Progenitor cell of endocrine pancreas (in vitro differentiated cells): ENCODE data around the gene ADAM19. TPM values are rescaled to one million over a fixed set of nuclear protein-coding genes. Genes with fewer than 3 reads are reported as not detected.

Source experiments
- DNase-seq: peaks from one replicate; pipeline ENCODE4 v3.0.0; 2021; ENCODE audit warnings: low spot score; ENCODE audit not compliant: unreplicated experiment
- H3K27ac Mint-ChIP-seq: 2 replicates; pipeline ENCODE4 v1.8.0; 2021; ENCODE audit warnings: mild to moderate bottlenecking, moderate library complexity, mixed read lengths
- H3K27me3 Mint-ChIP-seq: 2 replicates; pipeline ENCODE4 v1.8.0; 2021; ENCODE audit warnings: mixed read lengths
- H3K36me3 Mint-ChIP-seq: 2 replicates; pipeline ENCODE4 v1.8.0; 2022; ENCODE audit warnings: mixed read lengths; ENCODE audit not compliant: insufficient read depth
- H3K4me1 Mint-ChIP-seq: 2 replicates; pipeline ENCODE4 v1.8.0; 2021; ENCODE audit warnings: low read depth, mixed read lengths
- H3K4me3 Mint-ChIP-seq: 2 replicates; pipeline ENCODE4 v1.8.0; 2021; ENCODE audit warnings: low read depth, mild to moderate bottlenecking, moderate library complexity, mixed read lengths
- H3K9me3 Mint-ChIP-seq: 2 replicates; pipeline ENCODE4 v1.8.0; 2021; ENCODE audit warnings: low read depth, mixed read lengths
- total RNA-seq: library from RNA; stranded (reverse); gene quantifications from 2 replicates; pipeline ENCODE4 v1.2.1, GENCODE V29; 2021
- TF ChIP-seq, protein P1 (sequence below): fragments of 200-600 bp; sonication (generic); IDR thresholded peaks from one replicate; pipeline ENCODE4 v1.5.0; 2021; ENCODE audit warnings: antibody characterized with exemption, mild to moderate bottlenecking; ENCODE audit not compliant: unreplicated experiment

The ADAM19 gene
- total RNA-seq, 1 donor from 2014 or later = 13.4 TPM

DNA sequence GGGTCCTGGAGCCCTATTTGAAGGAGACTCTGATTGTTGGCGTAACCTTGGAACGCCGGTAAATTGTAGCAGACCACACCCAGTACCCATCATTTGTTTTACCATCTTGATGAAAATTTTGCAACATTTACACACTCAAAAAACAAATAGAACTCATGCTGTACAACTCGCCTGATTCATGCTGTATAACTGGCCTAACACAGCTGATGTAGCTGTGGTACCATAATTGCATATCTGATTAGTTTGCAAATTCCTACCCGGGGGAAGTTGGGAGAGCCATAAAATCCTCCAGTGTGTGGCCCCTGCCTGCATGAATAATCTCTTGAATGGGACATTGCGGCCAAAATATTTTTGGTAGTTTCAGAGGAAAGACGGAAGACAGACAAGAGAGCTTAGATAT, 105.9 kb downstream of the ADAM19 start:
- no peak for DNase-seq
- H3K4me3 Mint-ChIP-seq = no peak overlapping the region
- H3K4me1 Mint-ChIP-seq = no peaks in the 10 kb centered on the region
- no peaks in the 10 kb centered on the region for H3K9me3 Mint-ChIP-seq
- H3K27me3 Mint-ChIP-seq = peaks cover 11% of the 10 kb centered on the region
- H3K27ac Mint-ChIP-seq = no peak overlapping the region
- H3K36me3 Mint-ChIP-seq = no peaks in the 10 kb centered on the region
- TF ChIP-seq, protein P1, sequence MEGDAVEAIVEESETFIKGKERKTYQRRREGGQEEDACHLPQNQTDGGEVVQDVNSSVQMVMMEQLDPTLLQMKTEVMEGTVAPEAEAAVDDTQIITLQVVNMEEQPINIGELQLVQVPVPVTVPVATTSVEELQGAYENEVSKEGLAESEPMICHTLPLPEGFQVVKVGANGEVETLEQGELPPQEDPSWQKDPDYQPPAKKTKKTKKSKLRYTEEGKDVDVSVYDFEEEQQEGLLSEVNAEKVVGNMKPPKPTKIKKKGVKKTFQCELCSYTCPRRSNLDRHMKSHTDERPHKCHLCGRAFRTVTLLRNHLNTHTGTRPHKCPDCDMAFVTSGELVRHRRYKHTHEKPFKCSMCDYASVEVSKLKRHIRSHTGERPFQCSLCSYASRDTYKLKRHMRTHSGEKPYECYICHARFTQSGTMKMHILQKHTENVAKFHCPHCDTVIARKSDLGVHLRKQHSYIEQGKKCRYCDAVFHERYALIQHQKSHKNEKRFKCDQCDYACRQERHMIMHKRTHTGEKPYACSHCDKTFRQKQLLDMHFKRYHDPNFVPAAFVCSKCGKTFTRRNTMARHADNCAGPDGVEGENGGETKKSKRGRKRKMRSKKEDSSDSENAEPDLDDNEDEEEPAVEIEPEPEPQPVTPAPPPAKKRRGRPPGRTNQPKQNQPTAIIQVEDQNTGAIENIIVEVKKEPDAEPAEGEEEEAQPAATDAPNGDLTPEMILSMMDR = no peak

DNA sequence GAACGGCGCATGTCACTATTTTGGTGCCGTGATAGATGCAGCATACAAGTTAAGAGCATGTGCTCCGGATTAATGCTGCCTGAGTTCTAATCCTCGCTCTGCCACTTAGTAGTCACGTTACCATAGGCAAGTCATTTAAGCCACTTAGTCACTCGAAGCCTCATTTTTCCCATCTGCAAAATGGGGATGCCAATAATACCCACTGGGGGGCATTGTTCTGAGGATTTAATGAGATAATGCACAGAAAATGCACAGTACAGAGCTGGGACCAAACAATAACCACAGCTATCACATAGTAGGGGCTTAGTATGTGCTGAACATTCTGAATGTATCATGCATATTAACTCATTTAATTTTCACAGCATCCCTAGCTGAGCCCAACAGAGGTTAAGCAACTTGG, 106.5 kb downstream of the ADAM19 start:
- no peaks in the 10 kb centered on the region for H3K36me3 Mint-ChIP-seq
- H3K4me1 Mint-ChIP-seq = no peaks in the 10 kb centered on the region
- DNase-seq = no peak
- no peak overlapping the region for H3K4me3 Mint-ChIP-seq
- TF ChIP-seq, protein P1 = no peak
- no peaks in the 10 kb centered on the region for H3K9me3 Mint-ChIP-seq
- H3K27me3 Mint-ChIP-seq = peaks cover 17% of the 10 kb centered on the region
- no peak overlapping the region for H3K27ac Mint-ChIP-seq

DNA sequence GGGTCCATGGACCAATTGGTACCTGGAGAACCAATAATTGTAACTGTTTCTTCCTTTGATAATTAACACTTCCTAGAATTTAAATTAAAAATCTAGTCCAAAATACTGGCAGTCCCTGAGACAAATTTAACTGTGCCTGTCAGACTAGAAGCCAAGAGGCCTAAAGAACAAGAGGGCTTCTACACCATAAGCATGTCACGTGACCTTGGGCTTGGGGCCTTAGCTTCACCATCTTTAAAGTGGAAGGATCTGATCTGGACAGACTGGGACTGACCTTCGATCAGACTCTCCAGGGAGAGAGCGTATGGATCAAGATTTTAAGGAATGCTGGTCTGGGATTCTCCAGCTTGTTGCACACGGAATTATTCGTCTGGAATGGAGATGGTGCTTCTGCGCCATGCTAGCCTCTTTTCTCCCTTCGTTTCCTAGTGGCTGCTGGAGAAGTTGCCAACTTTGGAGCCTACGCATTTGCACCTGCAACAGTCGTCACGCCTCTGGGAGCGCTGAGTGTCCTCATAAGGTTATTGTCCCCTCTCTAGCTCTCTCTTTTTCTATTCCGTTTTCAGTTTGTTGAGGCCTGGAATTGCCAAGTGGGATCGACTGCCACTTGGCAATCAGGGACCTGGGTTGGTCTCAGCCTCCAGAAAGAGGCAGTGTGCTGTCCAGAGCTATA, 107.1 kb downstream of the ADAM19 start:
- Mint-ChIP-seq H3K9me3 (no peaks in the 10 kb centered on the region), H3K36me3 (no peaks in the 10 kb centered on the region), H3K27me3 (peaks cover 24% of the 10 kb centered on the region), H3K4me1 (no peaks in the 10 kb centered on the region), H3K27ac (no peak overlapping the region), H3K4me3 (no peak overlapping the region)
- no peak for DNase-seq
- TF ChIP-seq, protein P1 = no peak

DNA sequence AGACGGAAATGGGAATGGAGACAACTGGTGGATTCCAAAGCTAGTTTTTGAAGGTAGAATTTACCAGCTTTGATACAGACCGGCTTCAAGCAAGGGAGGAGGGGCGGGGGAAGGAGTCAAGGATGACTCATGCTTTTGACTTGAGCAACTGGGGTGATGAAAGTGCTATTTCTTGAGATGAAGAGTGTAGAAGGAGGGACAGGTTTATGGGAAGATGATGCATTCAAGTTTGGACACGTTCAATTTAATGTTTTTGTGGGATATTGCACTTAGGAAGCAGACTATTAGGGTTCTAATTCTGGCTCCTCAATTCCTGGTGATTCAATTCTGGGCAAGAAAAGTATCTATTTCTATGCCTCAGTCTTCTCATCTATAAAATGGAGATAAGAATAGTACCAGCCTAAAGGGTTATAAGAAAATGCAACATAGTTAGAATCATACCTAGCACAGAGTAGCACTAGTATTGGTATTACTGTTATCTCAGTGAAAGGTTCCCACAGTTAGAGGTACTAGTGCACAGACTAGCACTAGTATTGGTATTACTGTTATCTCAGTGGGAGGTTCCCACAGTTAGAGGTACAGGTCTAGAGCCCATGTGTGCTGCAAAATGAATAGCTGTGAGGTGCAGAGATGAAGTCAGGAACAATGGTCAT, 110.9 kb downstream of the ADAM19 start:
- Mint-ChIP-seq H3K4me1 (no peaks in the 10 kb centered on the region), H3K9me3 (no peaks in the 10 kb centered on the region), H3K36me3 (no peaks in the 10 kb centered on the region), H3K27ac (no peak overlapping the region), H3K4me3 (no peak overlapping the region), H3K27me3 (peaks cover 54% of the 10 kb centered on the region)
- DNase-seq = no peak
- TF ChIP-seq, protein P1 = no peak

DNA sequence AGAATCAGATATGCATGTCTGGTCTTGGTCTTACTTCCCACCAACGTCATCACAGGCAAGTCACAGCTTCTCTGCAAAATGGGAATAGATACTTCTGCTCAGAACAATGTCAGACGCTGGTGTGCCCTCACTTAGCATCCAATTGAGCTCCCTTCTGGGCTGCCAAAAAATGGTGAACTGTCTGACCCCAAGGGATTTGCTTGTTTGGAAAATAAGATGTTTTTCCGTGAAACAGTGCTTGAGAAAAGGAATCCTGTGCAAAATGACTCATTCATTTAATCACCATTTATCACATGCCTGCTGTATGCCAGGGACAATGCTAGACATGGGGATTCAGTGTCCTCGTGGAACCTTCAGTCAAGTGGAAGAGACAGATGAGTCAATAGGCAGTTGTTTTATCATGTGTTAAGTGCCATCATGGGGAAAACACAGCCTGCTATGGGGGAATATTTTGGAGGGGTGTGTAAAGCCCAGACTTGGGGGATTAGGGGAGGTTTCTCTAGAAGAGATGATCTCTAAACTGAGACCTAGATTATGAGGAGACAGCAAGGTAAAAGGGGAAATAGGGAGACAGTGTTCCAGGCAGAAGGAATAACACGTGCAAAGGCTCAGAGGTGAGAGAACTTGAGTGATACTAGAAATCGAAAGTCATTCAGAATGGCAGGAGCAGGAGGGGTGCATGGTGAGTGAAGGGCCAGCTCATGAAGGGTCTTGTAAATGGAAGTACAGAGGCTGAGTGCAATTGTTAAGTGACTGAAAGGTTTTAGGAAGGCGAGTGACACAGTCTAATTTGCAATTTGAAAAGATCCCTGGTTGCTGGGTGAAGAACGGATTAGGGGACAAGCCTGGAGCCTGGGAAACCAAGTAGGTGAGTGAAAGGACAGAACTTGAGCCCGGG, 111.7 kb downstream of the ADAM19 start:
- TF ChIP-seq, protein P1 = no peak
- no peak for DNase-seq
- Mint-ChIP-seq H3K36me3 (no peaks in the 10 kb centered on the region), H3K27me3 (peaks cover 61% of the 10 kb centered on the region), H3K27ac (no peak overlapping the region), H3K9me3 (no peaks in the 10 kb centered on the region), H3K4me3 (no peak overlapping the region), H3K4me1 (no peaks in the 10 kb centered on the region)
